Activated CD4-positive, alpha-beta T cell treated with anti-CD3 and anti-CD28 coated beads for 36 hours (primary cell): ENCODE results near the gene FIGN. TPM values are rescaled to one million over a fixed set of nuclear protein-coding genes. Genes with fewer than 3 reads are reported as not detected.

ENCODE experiments used
- ATAC-seq: fragments of 200-7000 bp; cut with Tn5 transposase; one replicate; pipeline ENCODE4 v1.10.0; 2021; ENCODE audit warnings: mild to moderate bottlenecking, moderate library complexity
- CTCF ChIA-PET: fragments of 350-600 bp; sonication (Branson Sonifier 250); formaldehyde crosslinking; loops from one replicate; lab custom pipeline; 2021; ENCODE audit warnings: antibody characterized with exemption; lab: Charles Lee
- POLR2A ChIA-PET: fragments of 350-600 bp; sonication (Branson Sonifier 250); formaldehyde crosslinking; loops from one replicate; lab custom pipeline; 2021; ENCODE audit warnings: antibody characterized with exemption, inconsistent platforms; lab: Charles Lee
- DNase-seq: peaks from one replicate; pipeline ENCODE4 v3.0.0-alpha.2; 2020
- H3K27ac Mint-ChIP-seq: one replicate; pipeline ENCODE4 v1.8.0; 2021; ENCODE audit warnings: mixed read lengths
- H3K27me3 Mint-ChIP-seq: one replicate; pipeline ENCODE4 v1.8.0; 2021; ENCODE audit warnings: mixed read lengths
- H3K36me3 Mint-ChIP-seq: one replicate; pipeline ENCODE4 v1.8.0; 2021; ENCODE audit warnings: low read depth, mixed read lengths
- H3K4me1 Mint-ChIP-seq: one replicate; pipeline ENCODE4 v1.8.0; 2021; ENCODE audit warnings: mixed read lengths
- H3K4me3 Mint-ChIP-seq: one replicate; pipeline ENCODE4 v1.8.0; 2021; ENCODE audit warnings: mild to moderate bottlenecking, moderate library complexity, mixed read lengths
- H3K9me3 Mint-ChIP-seq: one replicate; pipeline ENCODE4 v1.8.0; 2021; ENCODE audit warnings: low read depth, mixed read lengths
- intact Hi-C, 2 experiments: fragments of 100-400 bp; cut with DNase I in 1 of 2; cut with micrococcal nuclease in 1 of 2; formaldehyde crosslinking; loops; one replicate each; pipeline versions ENCODE4 v1.14.2 to v1.15.1; 2022 to 2024; cut with DNase I, micrococcal nuclease
- total RNA-seq, 2 experiments: library from RNA; stranded (reverse); gene quantifications; one replicate each; pipeline ENCODE4 v1.2.3, GENCODE V29; 2021

The FIGN gene
- total RNA-seq, 2 experiments from 2014 or later = not detected

- Mint-ChIP-seq H3K27ac (no peak overlapping the region), H3K27me3 (no peaks in the 10 kb centered on the region), H3K4me3 (no peak overlapping the region), H3K4me1 (no peaks in the 10 kb centered on the region), H3K36me3 (no peaks in the 10 kb centered on the region), H3K9me3 (peaks cover 7% of the 10 kb centered on the region)
- ChIA-PET CTCF (no interaction called here), POLR2A (no interaction called here)
- intact Hi-C loops = no loop called here
- no peak for DNase-seq
- ATAC-seq = no peak
Measured at GRCh38 chr2:163657281-163657656, 78.5 kb downstream of the FIGN start.

- Mint-ChIP-seq H3K36me3 (no peaks in the 10 kb centered on the region), H3K9me3 (peaks cover 3% of the 10 kb centered on the region), H3K27ac (no peak overlapping the region), H3K4me1 (no peaks in the 10 kb centered on the region), H3K27me3 (no peaks in the 10 kb centered on the region), H3K4me3 (no peak overlapping the region)
- no peak for DNase-seq
- ChIA-PET CTCF (interaction anchor here (0.6 kb wide), 1 partner anchor 33 kb away, joined by 4 read pairs; no protein-coding TSS in a partner anchor), POLR2A (no interaction called here)
- intact Hi-C loops = no loop called here
- no peak for ATAC-seq
Measured at GRCh38 chr2:163656622-163657280, 79.1 kb downstream of the FIGN start.

- H3K27ac Mint-ChIP-seq = no peak overlapping the region
- H3K27me3 Mint-ChIP-seq = no peaks in the 10 kb centered on the region
- intact Hi-C loops = no loop called here
- no peaks in the 10 kb centered on the region for H3K36me3 Mint-ChIP-seq
- ChIA-PET CTCF (no interaction called here), POLR2A (no interaction called here)
- H3K4me3 Mint-ChIP-seq = no peak overlapping the region
- no peak for ATAC-seq
- H3K9me3 Mint-ChIP-seq = peaks cover 2% of the 10 kb centered on the region
- H3K4me1 Mint-ChIP-seq = no peaks in the 10 kb centered on the region
- no peak for DNase-seq
Measured at GRCh38 chr2:163655667-163656066, 80.1 kb downstream of the FIGN start.

DNA sequence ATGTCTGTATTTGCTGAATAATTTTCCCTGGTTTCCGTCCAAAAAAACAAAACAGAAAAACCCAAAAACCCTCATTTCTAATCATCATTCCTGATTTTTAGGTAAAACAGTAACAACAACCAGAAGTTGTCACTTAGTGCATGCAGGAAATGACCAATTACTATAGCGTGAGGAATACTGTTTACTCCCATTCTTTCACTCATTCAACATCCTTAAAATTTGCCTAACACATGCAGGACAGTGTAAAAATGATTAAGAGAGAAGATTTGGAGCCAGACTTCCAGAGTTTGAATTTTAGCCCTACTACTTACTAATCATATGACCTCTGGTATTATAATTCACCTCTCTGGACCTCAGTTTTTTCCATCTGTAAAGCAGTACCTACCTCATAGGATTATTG, 83.1 kb downstream of the FIGN start:
- no peak for ATAC-seq
- POLR2A ChIA-PET = no interaction called here
- CTCF ChIA-PET = no interaction called here
- Mint-ChIP-seq H3K4me3 (no peak overlapping the region), H3K9me3 (peaks cover 2% of the 10 kb centered on the region), H3K36me3 (no peaks in the 10 kb centered on the region), H3K4me1 (no peaks in the 10 kb centered on the region), H3K27me3 (no peaks in the 10 kb centered on the region), H3K27ac (no peak overlapping the region)
- DNase-seq = no peak
- intact Hi-C loops = no loop called here

DNA sequence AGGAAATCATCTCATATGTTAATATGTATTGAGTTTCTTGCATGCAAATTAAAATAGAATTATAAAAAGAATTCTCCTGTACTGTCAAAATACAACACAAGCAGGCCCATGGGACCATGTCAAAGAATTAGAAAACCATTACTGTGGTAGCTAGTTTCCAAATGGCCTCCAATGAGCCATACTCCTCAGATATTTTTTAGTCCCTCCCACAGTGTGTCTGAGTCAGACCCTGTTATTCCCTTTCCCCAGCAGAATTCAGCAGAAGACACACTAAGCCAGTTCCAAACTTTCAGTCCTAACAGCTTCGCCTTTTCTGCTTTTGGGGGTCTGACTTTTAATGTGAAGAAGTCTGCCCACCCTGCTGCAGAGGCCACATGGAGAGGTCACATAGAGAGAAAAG, 86.7 kb downstream of the FIGN start:
- ATAC-seq (no peak), DNase-seq (no peak)
- Mint-ChIP-seq H3K4me3 (no peak overlapping the region), H3K9me3 (no peaks in the 10 kb centered on the region), H3K36me3 (no peaks in the 10 kb centered on the region), H3K27me3 (no peaks in the 10 kb centered on the region), H3K4me1 (no peaks in the 10 kb centered on the region), H3K27ac (no peak overlapping the region)
- intact Hi-C loops = no loop called here
- POLR2A ChIA-PET = no interaction called here
- CTCF ChIA-PET = interaction anchor here (0.7 kb wide), 1 partner anchor 325 kb away, joined by 3 read pairs; no protein-coding TSS in a partner anchor

DNA sequence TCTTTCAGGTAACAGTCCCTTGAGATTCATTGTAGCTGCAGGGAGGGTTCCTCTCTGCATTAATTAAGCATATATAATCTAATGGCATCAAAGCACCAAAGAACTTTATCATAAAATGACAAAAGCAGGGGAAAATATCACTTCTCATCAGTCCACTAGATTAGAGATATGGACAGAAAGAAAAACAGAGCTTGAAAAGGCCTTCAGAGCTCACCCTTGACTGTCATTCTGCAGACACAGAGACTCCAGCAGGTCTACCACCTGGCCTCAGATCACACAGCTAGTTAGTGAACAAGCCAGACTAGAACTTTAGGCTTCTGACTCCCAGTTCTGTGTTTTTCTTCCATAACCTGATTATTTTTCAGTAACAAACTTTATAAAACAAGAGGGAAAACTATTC, 88.5 kb downstream of the FIGN start:
- Mint-ChIP-seq H3K27ac (no peak overlapping the region), H3K4me1 (no peaks in the 10 kb centered on the region), H3K9me3 (no peaks in the 10 kb centered on the region), H3K36me3 (no peaks in the 10 kb centered on the region), H3K27me3 (no peaks in the 10 kb centered on the region), H3K4me3 (no peak overlapping the region)
- intact Hi-C loops = no loop called here
- ATAC-seq = no peak
- ChIA-PET POLR2A (no interaction called here), CTCF (interaction anchor here (1.1 kb wide), 1 partner anchor 37 kb away, joined by 3 read pairs; no protein-coding TSS in a partner anchor)
- no peak for DNase-seq

GRCh38 chr2:163646687-163647086, 89.1 kb downstream of the FIGN start:
- ATAC-seq (no peak), DNase-seq (no peak)
- Mint-ChIP-seq H3K4me3 (no peak overlapping the region), H3K9me3 (no peaks in the 10 kb centered on the region), H3K27ac (no peak overlapping the region), H3K4me1 (no peaks in the 10 kb centered on the region), H3K36me3 (no peaks in the 10 kb centered on the region), H3K27me3 (no peaks in the 10 kb centered on the region)
- POLR2A ChIA-PET = no interaction called here
- CTCF ChIA-PET = interaction anchor here (0.6 to 1.1 kb wide), 2 partner anchors 19 to 37 kb away, joined by 3 read pairs; no protein-coding TSS in a partner anchor
- intact Hi-C loops = no loop called here

GRCh38 chr2:163644238-163644637, 91.6 kb downstream of the FIGN start:
- Mint-ChIP-seq H3K36me3 (no peaks in the 10 kb centered on the region), H3K27me3 (no peaks in the 10 kb centered on the region), H3K27ac (no peak overlapping the region), H3K4me1 (no peaks in the 10 kb centered on the region), H3K9me3 (no peaks in the 10 kb centered on the region), H3K4me3 (no peak overlapping the region)
- intact Hi-C loops = no loop called here
- no peak for ATAC-seq
- DNase-seq = no peak
- POLR2A ChIA-PET = no interaction called here
- CTCF ChIA-PET = no interaction called here

- Mint-ChIP-seq H3K4me3 (no peak overlapping the region), H3K9me3 (no peaks in the 10 kb centered on the region), H3K27me3 (no peaks in the 10 kb centered on the region), H3K36me3 (no peaks in the 10 kb centered on the region), H3K27ac (no peak overlapping the region), H3K4me1 (no peaks in the 10 kb centered on the region)
- ChIA-PET CTCF (no interaction called here), POLR2A (no interaction called here)
- ATAC-seq (no peak), DNase-seq (no peak)
- intact Hi-C loops = no loop called here
Measured at GRCh38 chr2:163641986-163642385, 93.8 kb downstream of the FIGN start.

GRCh38 chr2:163640542-163641193, 95.1 kb downstream of the FIGN start:
- Mint-ChIP-seq H3K9me3 (no peaks in the 10 kb centered on the region), H3K4me3 (no peak overlapping the region), H3K4me1 (no peaks in the 10 kb centered on the region), H3K27me3 (no peaks in the 10 kb centered on the region), H3K27ac (no peak overlapping the region), H3K36me3 (no peaks in the 10 kb centered on the region)
- intact Hi-C loops = no loop called here
- no peak for ATAC-seq
- CTCF ChIA-PET = no interaction called here
- no peak for DNase-seq
- POLR2A ChIA-PET = no interaction called here

DNA sequence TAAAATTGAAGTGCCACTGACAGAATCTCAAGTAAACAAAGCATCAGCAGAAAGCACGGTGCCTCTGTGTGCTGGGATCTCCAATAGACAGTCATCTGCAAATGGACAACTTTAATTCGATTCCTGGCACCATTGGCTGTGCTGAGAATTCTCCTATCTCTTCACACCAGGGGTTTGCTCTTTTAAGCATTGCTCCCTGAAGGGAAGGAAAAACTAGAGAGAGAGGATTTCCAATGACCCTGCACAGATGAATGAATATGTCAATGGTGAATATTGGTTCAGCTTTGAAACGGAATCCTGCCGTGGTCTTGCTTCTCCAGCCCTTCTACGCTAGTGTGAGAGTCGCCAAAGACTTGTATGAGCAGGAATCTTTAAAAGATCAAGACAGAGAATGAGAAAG, 97.9 kb downstream of the FIGN start:
- H3K9me3 Mint-ChIP-seq = peaks cover 2% of the 10 kb centered on the region
- H3K27me3 Mint-ChIP-seq = no peaks in the 10 kb centered on the region
- POLR2A ChIA-PET = no interaction called here
- no peaks in the 10 kb centered on the region for H3K36me3 Mint-ChIP-seq
- intact Hi-C loops = no loop called here
- DNase-seq (no peak), ATAC-seq (no peak)
- no peaks in the 10 kb centered on the region for H3K4me1 Mint-ChIP-seq
- no peak overlapping the region for H3K4me3 Mint-ChIP-seq
- CTCF ChIA-PET = no interaction called here
- no peak overlapping the region for H3K27ac Mint-ChIP-seq

DNA sequence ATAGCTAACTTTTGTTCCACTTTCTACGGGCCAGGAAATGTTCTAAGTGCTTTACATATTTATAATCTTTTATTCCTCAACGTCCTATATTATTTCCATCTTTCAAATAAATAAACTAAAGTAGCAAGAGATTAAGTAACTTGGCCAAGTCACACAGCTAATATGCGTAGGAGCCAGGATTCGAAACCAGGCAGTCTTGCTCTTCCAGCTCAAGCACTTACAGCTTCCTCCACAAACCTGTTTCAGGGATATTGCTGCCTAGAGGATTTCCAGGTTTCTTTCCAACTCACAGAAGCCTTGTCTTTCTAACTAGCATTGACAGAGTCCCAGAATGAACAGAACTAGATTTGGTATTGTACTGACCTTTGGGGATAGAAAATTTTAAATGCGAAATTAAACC, 102.5 kb downstream of the FIGN start:
- Mint-ChIP-seq H3K27me3 (no peaks in the 10 kb centered on the region), H3K4me3 (no peak overlapping the region), H3K27ac (no peak overlapping the region), H3K4me1 (no peaks in the 10 kb centered on the region), H3K36me3 (no peaks in the 10 kb centered on the region), H3K9me3 (peaks cover 5% of the 10 kb centered on the region)
- DNase-seq (no peak), ATAC-seq (no peak)
- ChIA-PET POLR2A (no interaction called here), CTCF (no interaction called here)
- intact Hi-C loops = no loop called here
